HEK293 (cell line): ENCODE results near the gene LSMEM2.

Experiments
- EGR2 ChIP-seq: fragments of 450-650 bp; formaldehyde crosslinking; IDR thresholded peaks from 2 replicates; pipeline ENCODE4 v1.5.1; 2016; ENCODE audit warnings: low read depth, missing biosample characterization, missing genetic modification characterization
- MYNN ChIP-seq: fragments of 450-650 bp; formaldehyde crosslinking; IDR thresholded peaks from 2 replicates; pipeline ENCODE4 v1.5.1; 2016; ENCODE audit warnings: missing biosample characterization, missing genetic modification characterization, borderline replicate concordance
- YY2 ChIP-seq: fragments of 450-650 bp; formaldehyde crosslinking; IDR thresholded peaks from 2 replicates; pipeline ENCODE4 v1.5.1; 2016; ENCODE audit warnings: missing biosample characterization, missing genetic modification characterization
- ZBTB11 ChIP-seq: fragments of 450-650 bp; formaldehyde crosslinking; conservative IDR thresholded peaks from 2 replicates; pipeline ENCODE4 v1.5.1; 2016; ENCODE audit warnings: low read depth, missing biosample characterization, missing genetic modification characterization
- ZBTB6 ChIP-seq: fragments of 450-650 bp; formaldehyde crosslinking; IDR thresholded peaks from 2 replicates; pipeline ENCODE4 v1.5.1; 2017; ENCODE audit warnings: missing biosample characterization, missing genetic modification characterization
- ZNF138 ChIP-seq: fragments of 450-650 bp; formaldehyde crosslinking; IDR thresholded peaks from 2 replicates; pipeline ENCODE4 v1.5.1; 2016; ENCODE audit warnings: missing biosample characterization, missing genetic modification characterization, borderline replicate concordance
- ZNF146 ChIP-seq: fragments of 450-650 bp; formaldehyde crosslinking; IDR thresholded peaks from 2 replicates; pipeline ENCODE4 v1.5.1; 2016; ENCODE audit warnings: missing biosample characterization, missing genetic modification characterization
- ZNF148 ChIP-seq: fragments of 450-650 bp; formaldehyde crosslinking; IDR thresholded peaks from 2 replicates; pipeline ENCODE4 v1.5.0; 2017; ENCODE audit warnings: missing biosample characterization, missing genetic modification characterization, borderline replicate concordance
- ZNF155 ChIP-seq: fragments of 450-650 bp; formaldehyde crosslinking; IDR thresholded peaks from 2 replicates; pipeline ENCODE4 v1.5.1; 2016; ENCODE audit warnings: missing biosample characterization, missing genetic modification characterization
- ZNF26 ChIP-seq: fragments of 450-650 bp; formaldehyde crosslinking; IDR thresholded peaks from 2 replicates; pipeline ENCODE4 v1.5.1; 2016; ENCODE audit warnings: missing biosample characterization, missing genetic modification characterization
- ZNF510 ChIP-seq: fragments of 450-650 bp; formaldehyde crosslinking; IDR thresholded peaks from 2 replicates; pipeline ENCODE4 v1.5.1; 2018; ENCODE audit warnings: mild to moderate bottlenecking, missing genetic modification characterization, missing biosample characterization; ENCODE audit not compliant: insufficient replicate concordance
- ZNF518A ChIP-seq: fragments of 450-650 bp; formaldehyde crosslinking; conservative IDR thresholded peaks from 2 replicates; pipeline ENCODE4 v1.5.1; 2016; ENCODE audit warnings: low read depth, missing biosample characterization, missing genetic modification characterization
- ZNF560 ChIP-seq: fragments of 450-650 bp; formaldehyde crosslinking; IDR thresholded peaks from 2 replicates; pipeline ENCODE4 v1.5.1; 2017; ENCODE audit warnings: missing biosample characterization, missing genetic modification characterization, borderline replicate concordance
- ZNF561 ChIP-seq: fragments of 450-650 bp; IDR thresholded peaks from 2 replicates; pipeline ENCODE4 v1.5.1; 2018; ENCODE audit warnings: missing biosample characterization, missing genetic modification characterization, borderline replicate concordance
- ZNF585B ChIP-seq: fragments of 450-650 bp; formaldehyde crosslinking; IDR thresholded peaks from 2 replicates; pipeline ENCODE4 v1.5.1; 2016; ENCODE audit warnings: missing biosample characterization, missing genetic modification characterization
- ZNF623 ChIP-seq: fragments of 450-650 bp; formaldehyde crosslinking; IDR thresholded peaks from 2 replicates; pipeline ENCODE4 v1.5.1; 2016; ENCODE audit warnings: missing biosample characterization, missing genetic modification characterization
- ZNF785 ChIP-seq: fragments of 450-650 bp; formaldehyde crosslinking; IDR thresholded peaks from 2 replicates; pipeline ENCODE4 v1.5.1; 2016; ENCODE audit warnings: missing biosample characterization, missing genetic modification characterization
- ZSCAN4 ChIP-seq: fragments of 450-650 bp; formaldehyde crosslinking; IDR thresholded peaks from 2 replicates; pipeline ENCODE4 v1.5.1; 2017; ENCODE audit warnings: missing biosample characterization, missing genetic modification characterization

LSMEM2 gene

GRCh38 chr3:50321336-50322114 is 42.6 kb downstream of the LSMEM2 start (continued):
- TF ChIP-seq ZNF155 (tag by site-specific recombination): no peak
- TF ChIP-seq ZNF561 (tag by site-specific recombination): 0 out of 2 replicates have a peak, but pooled peaks have one; percentile 24
- TF ChIP-seq ZNF146 (tag by site-specific recombination): no peak
- TF ChIP-seq ZNF585B: no peak
- TF ChIP-seq ZBTB6: no peak
- no peak for TF ChIP-seq ZNF623 (tag by site-specific recombination)
- TF ChIP-seq ZNF560 (tag by site-specific recombination): no peak
- TF ChIP-seq ZNF510 (tag by site-specific recombination): no peak
- peak; percentile 72; the same call in 1 of the 2 replicates for TF ChIP-seq ZNF785 (tag by site-specific recombination)
- TF ChIP-seq ZNF518A (tag by site-specific recombination): no peak
- TF ChIP-seq YY2 (tag by site-specific recombination): no peak; the same call in 1 of the 2 replicates
- TF ChIP-seq EGR2 (tag by site-specific recombination): peak; percentile 65; the same call in 1 of the 2 replicates
- TF ChIP-seq ZBTB11: no peak
- no peak for TF ChIP-seq ZNF138 (tag by site-specific recombination)
- TF ChIP-seq ZSCAN4 (tag by site-specific recombination): no peak
- no peak for TF ChIP-seq ZNF26 (tag by site-specific recombination)
- no peak for TF ChIP-seq ZNF148 (tag by site-specific recombination)
- TF ChIP-seq MYNN (tag by site-specific recombination): no peak
- TF ChIP-seq, all 188 proteins: peak for 34
